NCI-H82 (cell line): Measurements from ENCODE around the gene C19orf12.

ENCODE experiments used
- DNase-seq: peaks from one replicate; lab custom pipeline; 2025; lab: John Stamatoyannopoulos, UW

C19orf12 gene

GRCh38 chr19:29695765-29696564 lies 19.1 kb downstream of the C19orf12 start:
- no peak for DNase-seq

- peak; percentile 68 for DNase-seq
Observed at GRCh38 chr19:29694669-29695627, 20.1 kb downstream of the C19orf12 start.

- DNase-seq = no peak
Observed at GRCh38 chr19:29694161-29694560, 20.9 kb downstream of the C19orf12 start.

- DNase-seq = peak; percentile 72
Observed at GRCh38 chr19:29690842-29691241, 24.2 kb downstream of the C19orf12 start.

DNA sequence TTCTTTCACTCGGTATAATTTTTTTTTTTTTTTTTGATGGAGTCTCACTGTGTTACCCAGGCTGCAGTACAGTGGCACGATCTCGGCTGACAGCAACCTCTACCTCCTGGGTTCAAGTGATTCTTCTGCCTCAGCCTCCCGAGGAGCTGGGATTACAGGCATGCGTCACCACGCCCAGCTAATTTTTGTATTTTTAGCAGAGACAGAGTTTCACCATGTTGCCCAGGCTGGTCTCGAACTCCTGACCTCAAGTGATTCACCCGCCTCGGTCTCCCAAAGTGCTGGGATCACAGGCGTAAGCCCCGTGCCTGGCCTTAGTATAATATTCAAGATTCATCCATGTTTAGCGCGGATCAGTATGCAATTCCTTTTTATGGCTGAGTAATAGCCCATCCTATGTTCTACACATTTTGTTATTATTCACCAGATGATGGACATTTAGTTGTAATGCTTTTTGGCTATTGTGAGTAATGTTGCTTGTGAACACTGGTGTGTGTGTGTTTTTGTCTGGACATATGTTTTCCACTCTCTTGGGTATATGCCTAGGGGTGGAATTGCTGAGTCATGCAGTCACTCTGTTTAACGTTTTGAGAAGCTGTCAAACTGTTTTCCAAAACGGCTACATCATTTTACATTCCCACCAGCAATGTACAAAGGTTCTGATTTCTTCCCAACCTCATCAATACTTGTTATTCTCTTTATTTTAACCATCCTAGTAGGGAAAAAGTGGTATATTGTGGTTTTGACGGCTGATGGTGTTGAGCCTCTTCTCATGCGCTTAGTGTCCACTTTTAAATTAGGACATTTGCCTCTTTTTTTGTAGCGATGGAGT lies 26.9 kb downstream of the C19orf12 start:
- DNase-seq = no peak

GRCh38 chr19:29687244-29687896 lies 27.7 kb downstream of the C19orf12 start:
- no peak for DNase-seq

DNA sequence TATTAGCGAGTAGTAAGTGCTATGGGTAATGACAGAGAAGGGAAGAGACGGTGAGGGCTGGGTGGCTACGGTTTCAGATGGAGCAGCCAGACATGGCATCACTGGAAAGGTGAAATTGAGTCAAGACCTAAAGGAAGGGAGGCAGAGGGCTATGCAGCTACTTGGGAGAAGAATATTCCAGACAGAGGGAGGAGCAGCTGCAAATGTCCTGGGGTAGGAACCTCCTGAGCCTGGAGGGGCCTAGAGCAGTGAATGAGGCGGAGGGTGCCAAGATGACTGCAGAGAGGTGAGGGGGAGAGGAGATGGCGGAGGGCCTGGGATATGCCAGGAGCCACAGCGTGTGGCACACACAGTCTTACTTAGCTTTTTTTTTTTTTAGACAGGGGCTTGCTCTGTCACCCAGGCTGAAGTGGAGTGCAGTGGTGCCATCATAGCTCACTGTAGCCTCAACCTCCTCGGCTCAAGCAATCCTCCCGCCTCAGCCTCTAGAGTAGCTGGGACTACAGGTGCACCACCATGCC lies 28.7 kb downstream of the C19orf12 start:
- DNase-seq = no peak

DNA sequence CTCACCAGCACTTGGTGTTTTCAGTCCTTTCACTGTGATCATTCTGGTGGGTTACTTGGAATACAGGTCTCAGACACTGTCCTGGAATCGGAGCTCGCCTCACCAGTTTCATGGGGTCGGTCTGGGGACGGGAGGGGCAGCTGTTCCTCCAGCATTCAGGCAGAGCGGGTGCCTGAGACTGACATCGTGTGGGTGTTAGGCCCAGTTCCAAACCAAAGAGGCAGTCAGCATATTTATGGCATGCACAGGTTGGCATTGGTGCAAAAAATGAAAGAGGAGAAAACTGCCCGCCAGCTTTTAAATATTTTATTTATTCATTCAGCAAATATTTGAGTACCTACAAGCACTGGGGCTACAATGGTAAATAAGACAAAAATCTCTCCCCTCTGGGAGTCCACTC lies 29.7 kb downstream of the C19orf12 start:
- no peak for DNase-seq

DNA sequence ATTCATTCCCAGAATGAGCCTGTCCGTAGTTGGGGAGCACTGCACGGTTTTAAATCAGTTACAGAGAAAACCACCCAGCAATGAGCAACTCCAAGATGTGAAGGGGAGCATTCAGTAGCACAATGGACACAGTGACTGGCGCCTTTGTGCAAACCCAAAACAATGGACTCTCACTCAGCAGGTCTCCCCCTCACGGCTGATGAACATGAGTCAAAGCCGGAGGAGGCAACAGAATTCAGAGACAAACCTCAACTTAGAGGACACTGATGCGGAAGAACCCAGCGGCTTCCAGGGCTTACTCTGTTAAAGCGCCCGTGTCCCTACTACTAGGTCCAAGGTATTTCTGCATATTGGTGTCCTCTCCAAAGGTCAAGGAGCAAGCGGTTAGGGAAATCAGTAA lies 32.1 kb downstream of the C19orf12 start:
- DNase-seq = no peak

DNA sequence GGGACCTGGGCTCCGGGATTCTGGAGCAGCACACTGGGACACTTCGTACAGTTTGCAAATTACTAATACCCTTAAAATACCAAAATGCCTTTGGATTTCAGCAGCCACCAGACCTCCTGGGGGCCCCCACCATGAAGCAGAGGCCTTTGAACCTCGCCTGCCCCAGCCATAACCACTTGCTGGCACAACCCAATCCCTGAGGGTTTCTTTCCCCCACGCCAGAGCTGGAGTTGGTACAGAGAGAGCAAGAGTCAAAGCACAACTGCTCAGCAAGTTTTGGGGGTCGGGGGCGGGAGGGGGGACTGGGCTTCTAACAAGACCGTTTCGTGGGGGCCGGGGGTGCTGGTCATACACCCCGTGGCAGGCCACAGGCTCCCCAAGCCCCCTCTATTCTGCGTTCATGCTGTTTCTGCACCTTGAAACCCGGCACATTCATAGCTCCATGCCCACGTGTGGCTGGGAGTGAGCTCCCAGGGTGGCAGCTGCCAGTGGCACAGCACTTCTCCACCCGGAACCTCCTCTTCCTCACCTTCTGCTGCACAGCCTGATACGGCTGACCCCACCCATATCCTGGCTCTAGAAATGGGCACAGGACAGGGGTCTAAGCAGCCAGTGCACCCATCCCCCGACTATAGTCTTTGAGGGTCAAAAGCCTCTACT lies 32.7 kb downstream of the C19orf12 start:
- DNase-seq = no peak

- no peak for DNase-seq
Observed at GRCh38 chr19:29681422-29682235, 33.4 kb downstream of the C19orf12 start.

GRCh38 chr19:29680937-29681336 lies 34.1 kb downstream of the C19orf12 start:
- DNase-seq = no peak

DNA sequence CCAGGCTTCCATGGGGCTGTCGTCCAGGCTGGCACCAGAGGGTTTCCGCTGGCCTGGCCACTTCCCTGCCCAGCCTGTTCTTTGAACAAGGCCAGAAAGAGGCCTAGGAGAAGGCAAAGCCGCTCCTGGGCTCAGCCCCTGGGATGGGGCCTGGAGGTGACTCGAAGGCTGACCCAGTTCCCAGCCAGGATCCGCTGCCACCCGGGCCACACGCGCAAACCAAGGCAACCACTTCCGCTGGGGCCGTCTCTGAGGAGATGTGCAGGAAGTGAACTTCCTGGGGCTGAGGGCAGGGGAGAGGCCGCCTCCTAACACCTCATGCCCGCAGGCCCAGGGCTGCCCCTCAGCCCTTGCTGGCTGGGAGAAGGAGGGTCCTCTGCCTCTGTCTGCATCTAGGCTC lies 34.6 kb downstream of the C19orf12 start:
- no peak for DNase-seq

GRCh38 chr19:29679598-29680210 lies 35.4 kb downstream of the C19orf12 start:
- no peak for DNase-seq

- DNase-seq = no peak
Observed at GRCh38 chr19:29678484-29679106, 36.5 kb downstream of the C19orf12 start.

- DNase-seq = peak; percentile 8
Observed at GRCh38 chr19:29677001-29677817, 37.9 kb downstream of the C19orf12 start.

GRCh38 chr19:29676586-29676985 lies 38.5 kb downstream of the C19orf12 start:
- DNase-seq = no peak

DNA sequence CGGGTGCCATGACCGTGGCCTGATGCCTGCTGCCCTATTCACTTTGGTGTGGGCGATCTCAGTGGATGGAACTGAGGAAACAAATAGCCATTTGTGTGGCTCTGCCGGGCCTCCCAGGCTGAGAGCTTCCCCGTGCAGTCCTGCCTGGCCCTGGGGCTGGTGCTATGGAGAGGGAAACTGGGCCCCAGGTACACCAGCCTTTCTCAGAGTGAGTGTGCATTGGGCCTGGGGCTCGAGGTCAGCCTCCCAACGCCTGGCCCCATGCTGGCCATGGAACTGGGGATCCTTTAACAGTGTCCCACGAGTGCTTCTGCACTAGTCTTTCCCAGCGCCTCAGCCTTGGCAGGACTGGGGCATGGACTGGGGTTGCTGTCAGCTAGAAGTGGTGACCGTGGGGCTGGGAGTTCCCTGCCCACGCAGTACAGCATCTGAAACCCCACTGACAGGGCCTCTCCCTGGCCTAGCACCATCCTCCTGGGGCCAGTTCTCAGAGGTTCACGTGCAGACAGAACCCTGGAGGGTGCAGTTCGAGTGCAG lies 39.3 kb downstream of the C19orf12 start:
- DNase-seq = no peak
